Esophagus muscularis mucosa (tissue), 3 donors: Measurements from ENCODE around the gene KRTAP12-1.

Experiments
- CTCF ChIP-seq, 3 experiments: fragments of 200-600 bp in 2 of 3; fragments of 450-650 bp in 1 of 3; sonication (generic) in 2 of 3; IDR thresholded peaks; one replicate each; pipeline ENCODE4 v1.5.1; 2017 to 2019; ENCODE audit warnings: antibody characterized with exemption in 3 of 3, mild to moderate bottlenecking in 2 of 3, moderate library complexity in 1 of 3
- POLR2AphosphoS5 ChIP-seq, 2 donors: sonication (generic); formaldehyde crosslinking; IDR thresholded peaks; one replicate each; pipeline ENCODE4 v1.6.1; 2017; ENCODE audit warnings: antibody characterized with exemption in 2 of 2

- TF ChIP-seq POLR2AphosphoS5 (IDR thresholded peaks at IDR 0.05) (no peak), CTCF (IDR thresholded peaks at IDR 0.05) (no peak)
Measured at GRCh38 chr21:44713130-44713529, 31.2 kb upstream of the KRTAP12-1 start.
